ENCODE results near the gene DCUN1D1. TPM values are rescaled to one million over a fixed set of nuclear protein-coding genes. Genes with fewer than 3 reads are reported as not detected.

DCUN1D1 gene
- total RNA-seq, 4 donors from 2014 or later = 13.8 to 26.2 (median 18.1) TPM

GRCh38 chr3:182954553-182955235 is 25.6 kb downstream of the DCUN1D1 start:
- TF ChIP-seq POLR2A (IDR thresholded peaks at IDR 0.05) (no peak), CTCF (IDR thresholded peaks at IDR 0.05) (no peak), EP300 (IDR thresholded peaks at IDR 0.05) (no peak)
- peaks cover 0 to 51% (median 0%) of the 10 kb centered on the region in 3 donors for H3K36me3 ChIP-seq
- no peak overlapping the region for H3K27ac ChIP-seq
- WGBS, 2 donors = 84 to 89% methylated on average over 9 of the region's 9 CpGs
- no peaks in the 10 kb centered on the region for H3K9me3 ChIP-seq
- no peak for DNase-seq (ENCODE audit: low spot score in 2 of 2)
- no peaks in the 10 kb centered on the region for H3K27me3 ChIP-seq
- H3K4me3 ChIP-seq = no peak overlapping the region
- H3K4me1 ChIP-seq = peaks cover 0 to 2% (median 0%) of the 10 kb centered on the region in 4 donors

- 94 to 97% methylated on average over 1 of the region's 1 CpG for whole genome bisulfite sequencing, 2 donors
- no peaks in the 10 kb centered on the region for H3K4me1 ChIP-seq
- no peaks in the 10 kb centered on the region for H3K9me3 ChIP-seq
- no peak overlapping the region for H3K27ac ChIP-seq
- TF ChIP-seq POLR2A (IDR thresholded peaks at IDR 0.05) = no peak
- no peak for TF ChIP-seq EP300 (IDR thresholded peaks at IDR 0.05)
- TF ChIP-seq CTCF (IDR thresholded peaks at IDR 0.05) = no peak
- H3K27me3 ChIP-seq = no peaks in the 10 kb centered on the region
- DNase-seq (ENCODE audit: low spot score in 2 of 2) = no peak
- H3K4me3 ChIP-seq = no peak overlapping the region
- H3K36me3 ChIP-seq = peaks cover 0 to 61% (median 9%) of the 10 kb centered on the region in 3 donors
These were observed 30.6 kb downstream of the DCUN1D1 start for GRCh38 chr3:182949688-182950087.

- 88 to 90% methylated on average over 5 of the region's 5 CpGs for WGBS, 2 donors
- H3K9me3 ChIP-seq = no peaks in the 10 kb centered on the region
- no peak for DNase-seq (ENCODE audit: low spot score in 2 of 2)
- no peaks in the 10 kb centered on the region for H3K27me3 ChIP-seq
- H3K36me3 ChIP-seq = peaks cover 0 to 57% (median 9%) of the 10 kb centered on the region in 3 donors
- no peaks in the 10 kb centered on the region for H3K4me1 ChIP-seq
- TF ChIP-seq EP300 (IDR thresholded peaks at IDR 0.05) (no peak), CTCF (IDR thresholded peaks at IDR 0.05) (no peak), POLR2A (IDR thresholded peaks at IDR 0.05) (no peak)
- H3K4me3 ChIP-seq = no peak overlapping the region
- no peak overlapping the region for H3K27ac ChIP-seq
These were observed 32.0 kb downstream of the DCUN1D1 start for GRCh38 chr3:182948305-182948704.

GRCh38 chr3:182947888-182948287 is 32.5 kb downstream of the DCUN1D1 start:
- H3K36me3 ChIP-seq = peaks cover 0 to 53% (median 9%) of the 10 kb centered on the region in 3 donors
- no peak overlapping the region for H3K27ac ChIP-seq
- H3K4me3 ChIP-seq = no peak overlapping the region
- H3K4me1 ChIP-seq = no peaks in the 10 kb centered on the region
- DNase-seq (ENCODE audit: low spot score in 2 of 2) = no peak
- H3K27me3 ChIP-seq = no peaks in the 10 kb centered on the region
- no peak for TF ChIP-seq POLR2A (IDR thresholded peaks at IDR 0.05)
- TF ChIP-seq CTCF (IDR thresholded peaks at IDR 0.05) = no peak
- no peak for TF ChIP-seq EP300 (IDR thresholded peaks at IDR 0.05)
- H3K9me3 ChIP-seq = no peaks in the 10 kb centered on the region

GRCh38 chr3:182941719-182942118 is 38.6 kb downstream of the DCUN1D1 start:
- H3K9me3 ChIP-seq = no peaks in the 10 kb centered on the region

More at GRCh38 chr3:182941719-182942118, 38.6 kb downstream of the DCUN1D1 start:
- WGBS, 2 donors = 96 to 97% methylated on average over 3 of the region's 3 CpGs
- Histone ChIP-seq H3K27me3 (no peaks in the 10 kb centered on the region), H3K4me3 (no peak overlapping the region), H3K4me1 (no peaks in the 10 kb centered on the region), H3K36me3 (peaks cover 0 to 29% (median 7%) of the 10 kb centered on the region in 3 donors), H3K27ac (no peak overlapping the region)
- no peak for DNase-seq (ENCODE audit: low spot score in 2 of 2)
- no peak for TF ChIP-seq CTCF (IDR thresholded peaks at IDR 0.05)
- TF ChIP-seq EP300 (IDR thresholded peaks at IDR 0.05) = no peak
- no peak for TF ChIP-seq POLR2A (IDR thresholded peaks at IDR 0.05)

Data from tibial nerve (tissue), 4 donors.